Activated T-helper 1 cell treated with anti-CD3 and anti-CD28 coated beads, Interleukin-12 subunit alpha, Interleukin-12 subunit beta, Interleukin-2, Interleukin-4 antibody, amounts not matched to agents 30 ng/mL and 10 ng/mL and 1 ng/mL, durations not matched to agents 14 hours and 24 hours and 36 hours (primary cell): ENCODE data around the gene DGAT2L6. TPM values are rescaled to one million over a fixed set of nuclear protein-coding genes. Genes with fewer than 3 reads are reported as not detected.
"Not testable (repeated sequence)": the region's sequence is repeated elsewhere in the genome, so short reads cannot be mapped to it uniquely, and the experiment has no call there.

Experiments used
- DNase-seq: peaks from one replicate; pipeline ENCODE4 v3.0.0; 2021; ENCODE audit warnings: low spot score
- H3K27ac Mint-ChIP-seq: one replicate; pipeline ENCODE4 v1.8.0; 2021; ENCODE audit warnings: mild to moderate bottlenecking, mixed read lengths
- H3K27me3 Mint-ChIP-seq: one replicate; pipeline ENCODE4 v1.8.0; 2022; ENCODE audit warnings: mild to moderate bottlenecking, moderate library complexity, mixed read lengths; ENCODE audit not compliant: insufficient read depth
- H3K36me3 Mint-ChIP-seq: one replicate; pipeline ENCODE4 v1.8.0; 2021; ENCODE audit warnings: low read depth, mixed read lengths
- H3K4me1 Mint-ChIP-seq: one replicate; pipeline ENCODE4 v1.8.0; 2021; ENCODE audit warnings: low read depth, mixed read lengths
- H3K4me3 Mint-ChIP-seq: one replicate; pipeline ENCODE4 v1.8.0; 2021; ENCODE audit warnings: mild to moderate bottlenecking, moderate library complexity, mixed read lengths
- H3K9me3 Mint-ChIP-seq: one replicate; pipeline ENCODE4 v1.8.0; 2021; ENCODE audit warnings: mixed read lengths
- intact Hi-C: fragments of 100-400 bp; cut with micrococcal nuclease; formaldehyde crosslinking; loops from one replicate; pipeline ENCODE4 v1.15.1; 2024
- total RNA-seq: library from RNA; stranded (reverse); gene quantifications from 2 replicates; pipeline ENCODE4 v1.2.3, GENCODE V29; 2022

Gene DGAT2L6
- total RNA-seq, 1 donor from 2014 or later = not detected

DNA sequence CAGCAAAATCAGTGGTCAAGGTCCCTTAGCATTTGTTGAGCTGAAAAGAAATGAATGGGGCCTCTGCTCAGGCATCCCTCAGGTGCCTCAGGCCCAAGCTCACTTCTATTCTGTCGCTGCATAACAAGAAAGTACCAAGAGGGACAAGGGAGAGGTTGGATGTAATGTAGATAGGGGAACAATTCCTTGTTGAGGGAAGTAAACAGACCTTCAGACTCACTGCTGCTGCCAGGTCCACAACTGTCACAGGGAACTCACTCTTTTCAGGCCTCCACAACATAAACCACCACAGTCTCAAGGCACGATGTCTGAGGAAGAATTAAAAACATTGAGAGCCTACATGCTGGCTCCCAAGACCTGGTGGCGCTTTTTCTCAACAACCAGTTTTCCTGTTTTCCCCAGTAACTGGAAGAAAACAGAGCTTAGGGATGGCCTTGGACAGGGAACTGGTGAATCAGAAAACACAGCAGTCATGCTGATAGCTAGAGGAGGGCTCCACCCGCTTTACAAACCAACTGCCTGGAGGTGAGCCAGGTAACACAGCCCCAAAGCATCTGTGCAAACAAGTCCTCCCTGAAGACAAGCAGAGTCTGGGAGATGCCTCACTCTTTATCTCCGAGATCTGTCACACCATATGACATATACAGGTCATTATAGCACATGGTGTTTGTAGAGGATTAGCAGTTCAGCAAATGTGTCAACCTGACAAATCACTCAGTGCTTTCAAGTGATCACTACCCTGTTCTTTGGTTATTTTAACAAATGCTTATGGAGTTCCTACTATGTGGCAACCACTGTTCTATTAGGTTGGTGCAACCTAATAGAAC is 42.9 kb downstream of the DGAT2L6 start:
- Mint-ChIP-seq H3K4me1 (no peaks in the 10 kb centered on the region), H3K4me3 (no peak overlapping the region), H3K36me3 (no peaks in the 10 kb centered on the region), H3K27me3 (peaks cover 4% of the 10 kb centered on the region), H3K9me3 (no peaks in the 10 kb centered on the region), H3K27ac (no peak overlapping the region)
- intact Hi-C loops = no loop called here
- no peak for DNase-seq

GRCh38 chrX:70226048-70226447 is 48.8 kb downstream of the DGAT2L6 start:
- Mint-ChIP-seq H3K27me3 (peaks cover 2% of the 10 kb centered on the region), H3K27ac (no peak overlapping the region), H3K36me3 (no peaks in the 10 kb centered on the region), H3K4me1 (no peaks in the 10 kb centered on the region), H3K9me3 (no peaks in the 10 kb centered on the region), H3K4me3 (no peak overlapping the region)
- intact Hi-C loops = no loop called here
- no peak for DNase-seq

- Mint-ChIP-seq H3K4me3 (no peak overlapping the region), H3K4me1 (peaks cover under 1% of the 10 kb centered on the region), H3K27me3 (peaks cover 2% of the 10 kb centered on the region), H3K27ac (no peak overlapping the region), H3K36me3 (no peaks in the 10 kb centered on the region), H3K9me3 (no peaks in the 10 kb centered on the region)
- no peak for DNase-seq
- intact Hi-C loops = no loop called here
These were observed 49.4 kb downstream of the DGAT2L6 start for GRCh38 chrX:70226687-70227086.

DNA sequence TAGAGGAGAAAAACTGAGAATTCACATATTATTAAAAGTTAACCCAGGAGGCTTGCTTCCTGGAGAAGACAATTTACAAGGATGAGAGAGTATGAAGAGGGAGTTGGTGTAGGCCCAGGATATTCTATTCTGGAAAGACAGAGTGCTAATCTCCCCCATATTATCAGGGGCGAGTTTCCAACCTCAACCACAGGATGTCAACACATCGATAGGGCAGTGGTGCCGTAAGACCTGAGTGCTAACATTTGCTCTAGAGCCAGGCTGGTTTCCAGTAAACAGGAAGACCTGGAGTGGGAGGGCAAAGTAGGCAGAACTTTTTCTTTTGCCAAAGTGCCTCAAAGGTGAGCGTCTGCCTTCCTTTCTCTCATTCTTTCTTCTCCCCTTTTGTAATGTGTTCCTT is 54.4 kb downstream of the DGAT2L6 start:
- H3K27me3 Mint-ChIP-seq = peaks cover 1% of the 10 kb centered on the region
- DNase-seq = no peak
- H3K4me3 Mint-ChIP-seq = no peak overlapping the region
- intact Hi-C loops = no loop called here
- H3K4me1 Mint-ChIP-seq = peaks cover 13% of the 10 kb centered on the region
- peak overlapping the region; percentile 19 for H3K27ac Mint-ChIP-seq
- no peaks in the 10 kb centered on the region for H3K9me3 Mint-ChIP-seq
- H3K36me3 Mint-ChIP-seq = no peaks in the 10 kb centered on the region

DNA sequence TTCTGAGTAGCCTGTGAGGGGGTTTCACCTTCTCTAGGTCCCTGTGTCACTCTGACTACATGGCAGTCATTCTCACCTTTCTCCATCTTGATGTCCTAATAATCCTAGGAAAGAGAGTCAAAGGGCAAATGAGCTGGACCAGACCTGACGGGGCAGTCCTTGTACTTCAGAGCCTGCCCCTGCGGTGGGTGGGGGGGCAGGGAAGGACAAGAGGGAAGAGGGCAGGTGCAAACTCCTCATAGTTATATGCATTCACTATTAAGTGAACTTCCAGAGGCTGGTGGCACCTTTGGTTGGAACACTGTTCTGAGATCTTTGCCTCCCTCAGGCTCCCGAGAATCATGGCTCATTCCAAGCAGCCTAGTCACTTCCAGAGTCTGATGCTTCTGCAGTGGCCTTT is 57.1 kb downstream of the DGAT2L6 start, which contains the start of gene AWAT1:
Gene AWAT1 (plus strand): TSS at position 301 of the 400 bp plus-strand sequence. CDS start 41 bp downstream, at position 342.
- DNase-seq = no peak
- intact Hi-C loops = no loop called here
- H3K27me3 Mint-ChIP-seq = peaks cover 1% of the 10 kb centered on the region
- no peak within 1 kb of the TSS for H3K27ac Mint-ChIP-seq
- H3K4me3 Mint-ChIP-seq = no peak within 1 kb of the TSS
- H3K4me1 Mint-ChIP-seq = peaks cover 13% of the 10 kb centered on the region
- H3K9me3 Mint-ChIP-seq = no peaks in the 10 kb centered on the region
- H3K36me3 Mint-ChIP-seq = no peaks in the 10 kb centered on the region

DNA sequence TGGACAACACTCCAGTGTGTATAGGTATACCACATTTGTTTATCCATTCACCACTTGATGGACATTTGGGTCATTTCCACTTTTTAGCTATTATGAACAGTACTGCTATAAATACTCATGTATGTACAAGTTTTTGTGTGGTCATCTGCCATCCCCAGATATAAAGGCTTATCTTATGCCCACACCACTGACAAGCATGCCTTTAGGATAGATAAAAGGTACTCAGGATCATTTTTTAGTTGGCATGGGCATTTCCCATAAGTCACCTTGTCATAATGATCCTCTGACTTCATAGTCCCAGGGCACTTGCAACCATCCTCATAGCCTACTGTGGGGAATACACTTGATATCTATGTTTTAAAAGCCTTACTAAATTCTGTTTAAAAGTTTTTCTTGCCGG is 63.5 kb downstream of the DGAT2L6 start:
- H3K27ac Mint-ChIP-seq = no peak overlapping the region
- no peak for DNase-seq
- intact Hi-C loops = no loop called here
- H3K27me3 Mint-ChIP-seq = no peaks in the 10 kb centered on the region
- H3K4me3 Mint-ChIP-seq = no peak overlapping the region
- H3K4me1 Mint-ChIP-seq = no peaks in the 10 kb centered on the region
- H3K9me3 Mint-ChIP-seq = no peaks in the 10 kb centered on the region
- no peaks in the 10 kb centered on the region for H3K36me3 Mint-ChIP-seq

DNA sequence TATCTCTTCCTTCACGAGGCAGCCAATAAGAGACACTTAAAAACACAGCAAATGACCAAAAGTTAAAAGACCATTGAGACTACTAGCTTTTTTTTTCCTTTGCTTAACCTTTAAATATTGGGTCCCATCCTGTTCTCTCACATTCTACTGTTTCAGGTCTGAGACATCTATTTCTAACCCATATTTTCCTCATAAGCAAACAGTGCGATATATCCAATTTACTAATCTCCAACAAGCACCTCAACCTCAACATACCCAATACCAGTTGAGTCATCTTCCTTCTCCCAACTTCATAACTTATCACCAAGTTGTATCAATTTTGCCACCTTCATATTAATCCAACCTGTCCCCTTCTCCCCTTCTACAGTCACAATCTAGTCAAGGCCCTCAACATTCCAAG is 64.2 kb downstream of the DGAT2L6 start:
- Mint-ChIP-seq H3K36me3 (no peaks in the 10 kb centered on the region), H3K27ac (no peak overlapping the region), H3K27me3 (no peaks in the 10 kb centered on the region), H3K4me3 (no peak overlapping the region), H3K9me3 (no peaks in the 10 kb centered on the region), H3K4me1 (no peaks in the 10 kb centered on the region)
- no peak for DNase-seq
- intact Hi-C loops = no loop called here

GRCh38 chrX:70243601-70244000 is 66.3 kb downstream of the DGAT2L6 start:
- H3K9me3 Mint-ChIP-seq, H3K4me1 Mint-ChIP-seq, H3K27me3 Mint-ChIP-seq, intact Hi-C loops, H3K27ac Mint-ChIP-seq, H3K4me3 Mint-ChIP-seq, H3K36me3 Mint-ChIP-seq, DNase-seq: not testable (repeated sequence)

DNA sequence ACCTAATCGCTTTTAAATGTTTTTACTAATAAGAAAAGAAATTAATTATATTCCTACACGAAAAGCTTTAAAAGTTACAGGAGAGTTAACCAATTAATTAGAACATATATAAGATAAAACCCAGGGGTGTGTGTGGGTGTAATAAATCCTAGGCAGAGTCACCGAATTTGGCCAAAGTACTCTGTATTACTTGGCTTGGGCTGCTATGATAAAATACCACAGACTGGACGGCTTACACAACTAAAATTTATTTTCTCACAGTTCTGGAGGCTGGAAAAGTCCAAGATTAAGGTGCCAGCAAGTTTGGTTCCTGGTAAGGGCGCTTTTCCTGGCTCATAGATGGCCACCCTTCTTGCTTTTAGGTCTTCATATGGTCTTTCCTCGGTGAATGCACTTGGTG is 67.6 kb downstream of the DGAT2L6 start:
- H3K27me3 Mint-ChIP-seq = no peaks in the 10 kb centered on the region
- H3K4me1 Mint-ChIP-seq = no peaks in the 10 kb centered on the region
- DNase-seq = no peak
- H3K9me3 Mint-ChIP-seq = no peaks in the 10 kb centered on the region
- no peak overlapping the region for H3K4me3 Mint-ChIP-seq
- intact Hi-C loops = no loop called here
- no peaks in the 10 kb centered on the region for H3K36me3 Mint-ChIP-seq
- H3K27ac Mint-ChIP-seq = no peak overlapping the region

GRCh38 chrX:70247252-70247651 is 70.0 kb downstream of the DGAT2L6 start:
- Mint-ChIP-seq H3K36me3 (no peaks in the 10 kb centered on the region), H3K27me3 (no peaks in the 10 kb centered on the region), H3K9me3 (no peaks in the 10 kb centered on the region), H3K4me1 (no peaks in the 10 kb centered on the region), H3K4me3 (no peak overlapping the region), H3K27ac (no peak overlapping the region)
- intact Hi-C loops = no loop called here
- DNase-seq = no peak

DNA sequence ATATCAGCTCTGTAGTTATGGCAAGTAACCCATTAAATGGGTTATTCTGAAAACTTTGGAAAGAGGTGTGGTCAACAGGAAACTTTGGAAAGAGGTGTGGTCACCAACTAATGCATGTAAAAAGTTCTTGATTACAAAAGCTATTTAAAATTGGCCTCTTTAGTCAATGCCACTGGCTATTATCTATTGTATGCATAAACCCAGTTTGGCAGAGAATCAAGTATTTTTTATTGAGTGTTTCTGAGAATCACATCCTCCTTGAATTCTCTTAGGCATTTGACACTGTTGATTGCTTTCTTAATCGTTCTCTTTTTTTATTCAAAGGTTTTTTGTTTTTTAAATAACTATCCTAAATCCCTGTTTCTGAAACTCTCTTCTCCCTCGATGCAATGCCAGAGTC is 75.2 kb downstream of the DGAT2L6 start:
- DNase-seq = no peak
- no peak overlapping the region for H3K27ac Mint-ChIP-seq
- H3K4me3 Mint-ChIP-seq = no peak overlapping the region
- H3K4me1 Mint-ChIP-seq = peaks cover 13% of the 10 kb centered on the region
- H3K36me3 Mint-ChIP-seq = no peaks in the 10 kb centered on the region
- no peaks in the 10 kb centered on the region for H3K9me3 Mint-ChIP-seq
- no peaks in the 10 kb centered on the region for H3K27me3 Mint-ChIP-seq
- intact Hi-C loops = no loop called here

GRCh38 chrX:70253377-70254062 is 76.2 kb downstream of the DGAT2L6 start:
- no peak overlapping the region for H3K4me3 Mint-ChIP-seq

DNA sequence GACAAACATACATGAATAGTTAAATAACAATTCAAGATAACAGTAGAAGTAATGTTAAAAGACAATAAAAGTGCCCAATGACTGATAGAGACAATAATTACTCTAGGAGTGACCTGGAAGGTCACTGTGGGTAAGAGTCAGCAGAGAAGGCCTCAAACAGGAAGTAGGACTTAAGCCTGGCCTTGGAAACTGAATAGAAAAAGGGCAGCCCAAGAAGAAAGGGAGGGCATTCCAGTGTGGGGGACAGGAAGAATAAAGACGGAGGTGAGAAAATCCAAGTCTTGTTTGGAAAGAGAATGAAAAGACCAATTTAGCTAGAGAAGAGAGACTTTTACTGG is 76.7 kb downstream of the DGAT2L6 start:
- H3K4me3 Mint-ChIP-seq = no peak overlapping the region
- H3K36me3 Mint-ChIP-seq = no peaks in the 10 kb centered on the region
- intact Hi-C loops = no loop called here
- H3K9me3 Mint-ChIP-seq = no peaks in the 10 kb centered on the region
- no peak overlapping the region for H3K27ac Mint-ChIP-seq
- no peaks in the 10 kb centered on the region for H3K27me3 Mint-ChIP-seq
- DNase-seq = no peak
- peaks cover 13% of the 10 kb centered on the region for H3K4me1 Mint-ChIP-seq

More at GRCh38 chrX:70253377-70254062, 76.2 kb downstream of the DGAT2L6 start:
- Mint-ChIP-seq H3K9me3 (no peaks in the 10 kb centered on the region), H3K4me1 (peaks cover 13% of the 10 kb centered on the region), H3K27ac (peak overlapping the region; percentile 24), H3K27me3 (no peaks in the 10 kb centered on the region), H3K36me3 (no peaks in the 10 kb centered on the region)
- intact Hi-C loops = no loop called here
- DNase-seq = no peak
